Endodermal cell (in vitro differentiated cells): ENCODE results near the gene POLD2. TPM values are rescaled to one million over a fixed set of nuclear protein-coding genes. Genes with fewer than 3 reads are reported as not detected.
"Not testable (repeated sequence)": the region's sequence is repeated elsewhere in the genome, so short reads cannot be mapped to it uniquely, and the experiment has no call there.

Experiments used
- DNase-seq: peaks from one replicate; pipeline ENCODE4 v3.0.0-alpha.2; 2017
- H3K27ac ChIP-seq: 2 replicates; pipeline ENCODE4 v1.5.1; 2013; ENCODE audit warnings: mild to moderate bottlenecking, low read depth, low read length, moderate library complexity
- H3K27me3 ChIP-seq: 2 replicates; pipeline ENCODE4 v1.6.1; 2013; ENCODE audit warnings: mild to moderate bottlenecking, low read length, moderate library complexity; ENCODE audit not compliant: insufficient read depth, control insufficient read depth, poor library complexity, severe bottlenecking
- H3K36me3 ChIP-seq: 2 replicates; pipeline ENCODE4 v1.7.0; 2013; ENCODE audit warnings: mild to moderate bottlenecking, low read length, moderate library complexity; ENCODE audit not compliant: control insufficient read depth, insufficient read depth
- H3K4me1 ChIP-seq: one replicate; pipeline ENCODE4 v1.7.0; 2013; ENCODE audit warnings: low read length; ENCODE audit not compliant: control insufficient read depth, insufficient read depth
- H3K4me3 ChIP-seq: 2 replicates; pipeline ENCODE4 v1.5.1; 2013; ENCODE audit warnings: mild to moderate bottlenecking, low read length, moderate library complexity
- H3K9ac ChIP-seq: 2 replicates; pipeline ENCODE4 v1.6.1; 2013; ENCODE audit warnings: mild to moderate bottlenecking, low read length, moderate library complexity; ENCODE audit not compliant: poor library complexity, severe bottlenecking; ENCODE audit errors: extremely low read depth
- H3K9me3 ChIP-seq: 2 replicates; pipeline ENCODE4 v1.6.1; 2013; ENCODE audit warnings: mild to moderate bottlenecking, low read length, moderate library complexity; ENCODE audit not compliant: control insufficient read depth
- H3K27ac Mint-ChIP-seq: 2 replicates; pipeline ENCODE4 v1.8.0; 2020; ENCODE audit warnings: mixed read lengths
- H3K27me3 Mint-ChIP-seq: 2 replicates; pipeline ENCODE4 v1.8.0; 2021; ENCODE audit warnings: mild to moderate bottlenecking, mixed read lengths; ENCODE audit not compliant: insufficient read depth
- H3K36me3 Mint-ChIP-seq: 2 replicates; pipeline ENCODE4 v1.8.0; 2020; ENCODE audit warnings: low read depth, mixed read lengths
- H3K4me1 Mint-ChIP-seq: 2 replicates; pipeline ENCODE4 v1.8.0; 2020; ENCODE audit warnings: mixed read lengths
- H3K4me3 Mint-ChIP-seq: 2 replicates; pipeline ENCODE4 v1.8.0; 2020; ENCODE audit warnings: mild to moderate bottlenecking, moderate library complexity, mixed read lengths
- H3K9me3 Mint-ChIP-seq: 2 replicates; pipeline ENCODE4 v1.8.0; 2020; ENCODE audit warnings: mild to moderate bottlenecking, mixed read lengths
- WGBS, 2 experiments: methylation state at CpG; one replicate each; pipeline versions ENCODE4 v1.1.5 to v1.1.7; 2013; ENCODE audit warnings: missing lambda C conversion rate in 2 of 2, mixed read lengths in 1 of 2; ENCODE audit not compliant: insufficient coverage in 1 of 2, insufficient read length in 1 of 2; 5-methylcytosine and 5-hydroxymethylcytosine counted together
- long read RNA-seq, 4 experiments: library from polyadenylated mRNA in 2 of 4; library from RNA in 1 of 4; library from capped mRNA in 1 of 4; stranded (forward) in 3 of 4; unstranded in 1 of 4; transcript quantifications; one replicate each; pipeline ENCODE4 v2.0.0, GENCODE V29; 2020 to 2021; ENCODE audit warnings: inconsistent platforms in 1 of 4
- polyA plus RNA-seq, 2 experiments: library from polyadenylated mRNA; stranded (reverse); fragments of 50-300 nt; gene quantifications; one replicate each; pipeline ENCODE4 v1.2.3, GENCODE V29; 2013
- total RNA-seq, 2 donors: library from RNA; stranded (reverse); fragmentation: NEBNext Ultra II Directional in 1 of 2; extraction: Animal tissue kit (Norgen Biotek cat#: 25700) in 1 of 2; gene quantifications; 2 replicates in 1 of 2; 3 replicates in 1 of 2; pipeline ENCODE4 v1.2.1, GENCODE V29; 2021
- TF ChIP-seq, protein P1 (sequence below): fragments of 200-600 bp; sonication (generic); conservative IDR thresholded peaks from 2 replicates; pipeline ENCODE4 v1.5.0; 2021; ENCODE audit warnings: antibody characterized with exemption, mild to moderate bottlenecking

Gene POLD2
- 100 to 1,000 TPM; 127 to 141 TPM for total RNA-seq
- polyA plus RNA-seq (2013, experiment 1 of 2), result 118 TPM
- polyA plus RNA-seq (2013, experiment 2 of 2), result 108 TPM
- long read RNA-seq, experiment 1, transcript POLD2-218 (11 exons, 1,619 nt), result major isoform, 8 of 70 reads
- long read RNA-seq, experiment 1, partial matches to known transcripts, result 52 of 70 reads
- long read RNA-seq, experiment 1, other reads (novel, unspliced or antisense), result 9 of 70 reads
- long read RNA-seq, experiment 2, transcript POLD2-207 (11 exons, 1,659 nt), result minor isoform, 20 of 304 reads
- long read RNA-seq, experiment 2, transcript POLD2-218 (11 exons, 1,619 nt), result major isoform, 201 of 304 reads
- long read RNA-seq, experiment 2, partial matches to known transcripts, result 40 of 304 reads
- long read RNA-seq, experiment 2, other reads (novel, unspliced or antisense), result 43 of 304 reads
- long read RNA-seq, experiment 3, transcript POLD2-218 (11 exons, 1,619 nt), result major isoform, 499 of 714 reads
- long read RNA-seq, experiment 3, transcript POLD2-207 (11 exons, 1,659 nt), result minor isoform, 55 of 714 reads
- long read RNA-seq, experiment 3, partial matches to known transcripts, result 87 of 714 reads
- long read RNA-seq, experiment 3, other reads (novel, unspliced or antisense), result 72 of 714 reads
- long read RNA-seq, experiment 4, transcript POLD2-218 (11 exons, 1,619 nt), result major isoform, 188 of 261 reads
- long read RNA-seq, experiment 4, transcript POLD2-207 (11 exons, 1,659 nt), result minor isoform, 6 of 261 reads
- long read RNA-seq, experiment 4, partial matches to known transcripts, result 32 of 261 reads
- long read RNA-seq, experiment 4, other reads (novel, unspliced or antisense), result 35 of 261 reads

DNA sequence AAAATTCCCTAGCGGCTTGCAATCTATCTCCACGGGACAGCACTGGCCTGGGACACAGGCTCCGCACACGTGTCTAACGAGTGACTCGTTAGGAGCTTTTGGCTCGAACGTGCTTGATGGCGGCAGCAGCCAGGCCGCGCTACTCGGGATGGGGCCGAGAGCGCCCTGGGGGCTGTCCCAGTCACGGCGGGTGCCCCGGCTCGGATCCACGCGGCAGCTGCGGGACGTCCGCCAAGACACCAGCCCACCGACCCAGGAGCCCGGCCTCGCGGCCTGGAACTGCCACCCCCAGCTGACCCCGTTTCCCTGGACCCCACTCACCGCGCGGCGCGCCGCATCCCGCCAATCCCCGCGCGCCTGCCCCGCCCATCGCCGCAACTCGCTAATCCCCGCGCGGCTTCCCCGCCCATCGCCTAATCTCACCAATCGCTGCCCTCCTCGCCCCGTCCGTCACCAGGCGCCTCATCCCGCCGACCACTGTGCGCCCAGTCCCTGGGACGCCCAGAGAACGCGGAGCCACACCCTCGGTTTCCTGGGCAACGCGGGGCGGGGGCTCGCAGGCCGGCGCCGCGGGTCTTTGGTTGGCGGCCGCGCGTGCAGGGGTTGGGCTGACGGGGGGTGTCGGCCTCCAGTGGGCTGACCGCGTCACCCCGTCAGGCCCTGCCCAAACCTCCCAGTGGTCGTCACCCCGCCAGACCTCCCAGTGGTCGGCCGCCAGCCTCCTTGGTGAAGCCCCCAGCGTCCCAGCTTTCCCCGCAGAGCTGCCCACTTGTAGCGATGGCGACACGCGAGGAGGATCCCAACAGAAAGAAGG lies at the start of gene POLD2:
Gene POLD2 (minus strand): TSS at position 359 of the 814 bp plus-strand sequence. CDS start 1,495 bp downstream, outside the sequence.
- peak within 1 kb of the TSS; percentile 75 for H3K27ac Mint-ChIP-seq
- Histone ChIP-seq H3K27ac (peak within 1 kb of the TSS; percentile 51), H3K9ac (peak within 1 kb of the TSS; percentile 73), H3K4me1 (no peaks in the 10 kb centered on the region), H3K27me3 (no peaks in the 10 kb centered on the region), H3K4me3 (peak within 1 kb of the TSS; percentile 91), H3K36me3 (peaks cover 21% of the 10 kb centered on the region), H3K9me3 (peaks cover 11% of the 10 kb centered on the region)
- WGBS, 2 experiments, result 0 to 1% methylated on average over 19 to 86 of the region's 86 CpGs
- H3K9me3 Mint-ChIP-seq, result peaks cover 13% of the 10 kb centered on the region
- peaks cover 31% of the 10 kb centered on the region for H3K36me3 Mint-ChIP-seq
- peak within 1 kb of the TSS; percentile 73 for H3K4me3 Mint-ChIP-seq
- DNase-seq, result peak; percentile 99
- H3K4me1 Mint-ChIP-seq, result peaks cover 5% of the 10 kb centered on the region
- TF ChIP-seq, protein P1, sequence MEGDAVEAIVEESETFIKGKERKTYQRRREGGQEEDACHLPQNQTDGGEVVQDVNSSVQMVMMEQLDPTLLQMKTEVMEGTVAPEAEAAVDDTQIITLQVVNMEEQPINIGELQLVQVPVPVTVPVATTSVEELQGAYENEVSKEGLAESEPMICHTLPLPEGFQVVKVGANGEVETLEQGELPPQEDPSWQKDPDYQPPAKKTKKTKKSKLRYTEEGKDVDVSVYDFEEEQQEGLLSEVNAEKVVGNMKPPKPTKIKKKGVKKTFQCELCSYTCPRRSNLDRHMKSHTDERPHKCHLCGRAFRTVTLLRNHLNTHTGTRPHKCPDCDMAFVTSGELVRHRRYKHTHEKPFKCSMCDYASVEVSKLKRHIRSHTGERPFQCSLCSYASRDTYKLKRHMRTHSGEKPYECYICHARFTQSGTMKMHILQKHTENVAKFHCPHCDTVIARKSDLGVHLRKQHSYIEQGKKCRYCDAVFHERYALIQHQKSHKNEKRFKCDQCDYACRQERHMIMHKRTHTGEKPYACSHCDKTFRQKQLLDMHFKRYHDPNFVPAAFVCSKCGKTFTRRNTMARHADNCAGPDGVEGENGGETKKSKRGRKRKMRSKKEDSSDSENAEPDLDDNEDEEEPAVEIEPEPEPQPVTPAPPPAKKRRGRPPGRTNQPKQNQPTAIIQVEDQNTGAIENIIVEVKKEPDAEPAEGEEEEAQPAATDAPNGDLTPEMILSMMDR, result no peak
- peaks cover 31% of the 10 kb centered on the region for H3K27me3 Mint-ChIP-seq

- Mint-ChIP-seq H3K4me3 (no peak overlapping the region), H3K4me1 (peaks cover 4% of the 10 kb centered on the region), H3K27me3 (peaks cover 20% of the 10 kb centered on the region), H3K9me3 (peaks cover 2% of the 10 kb centered on the region), H3K27ac (no peak overlapping the region), H3K36me3 (no peaks in the 10 kb centered on the region)
- Histone ChIP-seq H3K27ac (no peak overlapping the region), H3K36me3 (no peaks in the 10 kb centered on the region), H3K9me3 (no peaks in the 10 kb centered on the region), H3K4me1 (no peaks in the 10 kb centered on the region), H3K27me3 (peaks cover 4% of the 10 kb centered on the region), H3K4me3 (no peak overlapping the region), H3K9ac (no peak overlapping the region)
- no peak for DNase-seq
- 94 to 96% methylated on average over 5 to 6 of the region's 6 CpGs for WGBS, 2 experiments
- TF ChIP-seq, protein P1, result no peak
These were observed 49.6 kb upstream of the POLD2 start for GRCh38 chr7:44172803-44173424.

GRCh38 chr7:44172352-44172751 lies 49.0 kb upstream of the POLD2 start:
- Histone ChIP-seq H3K27me3 (peaks cover 4% of the 10 kb centered on the region), H3K9me3 (no peaks in the 10 kb centered on the region), H3K9ac (no peak overlapping the region), H3K36me3 (no peaks in the 10 kb centered on the region), H3K27ac (no peak overlapping the region), H3K4me3 (no peak overlapping the region), H3K4me1 (no peaks in the 10 kb centered on the region)
- DNase-seq, result no peak
- TF ChIP-seq, protein P1, result no peak
- peaks cover 20% of the 10 kb centered on the region for H3K27me3 Mint-ChIP-seq
- peaks cover 2% of the 10 kb centered on the region for H3K9me3 Mint-ChIP-seq
- no peaks in the 10 kb centered on the region for H3K4me1 Mint-ChIP-seq
- H3K27ac Mint-ChIP-seq, result no peak overlapping the region
- no peak overlapping the region for H3K4me3 Mint-ChIP-seq
- H3K36me3 Mint-ChIP-seq, result no peaks in the 10 kb centered on the region

GRCh38 chr7:44171901-44172300 lies 48.6 kb upstream of the POLD2 start:
- H3K4me3 Mint-ChIP-seq, H3K4me3 ChIP-seq, H3K9me3 ChIP-seq, H3K27ac Mint-ChIP-seq, H3K4me1 Mint-ChIP-seq, H3K36me3 ChIP-seq, H3K27me3 ChIP-seq, H3K9ac ChIP-seq, H3K36me3 Mint-ChIP-seq, DNase-seq, H3K4me1 ChIP-seq, H3K9me3 Mint-ChIP-seq, H3K27ac ChIP-seq: not testable (repeated sequence)
- H3K27me3 Mint-ChIP-seq, result peaks cover 24% of the 10 kb centered on the region
- 92 to 95% methylated on average over 8 to 9 of the region's 9 CpGs for WGBS, 2 experiments
